Nephron (organoid): ENCODE results near the gene MGMT.

Experiments used
- H3K27ac Mint-ChIP-seq, 3 experiments: 2 replicates each; pipeline ENCODE4 v1.8.0; 2020; ENCODE audit warnings: mixed read lengths in 3 of 3, mild to moderate bottlenecking in 2 of 3, moderate library complexity in 1 of 3
- H3K27me3 Mint-ChIP-seq: 2 replicates; pipeline ENCODE4 v1.8.0; 2021; ENCODE audit warnings: low read depth, mild to moderate bottlenecking, moderate library complexity, mixed read lengths
- H3K36me3 Mint-ChIP-seq: 2 replicates; pipeline ENCODE4 v1.8.0; 2020; ENCODE audit warnings: low read depth, mixed read lengths
- H3K4me1 Mint-ChIP-seq: 2 replicates; pipeline ENCODE4 v1.8.0; 2020; ENCODE audit warnings: mixed read lengths
- H3K4me3 Mint-ChIP-seq, 3 experiments: 2 replicates each; pipeline ENCODE4 v1.8.0; 2020; ENCODE audit warnings: mild to moderate bottlenecking in 3 of 3, mixed read lengths in 3 of 3, moderate library complexity in 2 of 3
- H3K9me3 Mint-ChIP-seq: 2 replicates; pipeline ENCODE4 v1.8.0; 2020; ENCODE audit warnings: mixed read lengths
- CTCF ChIP-seq, 3 experiments: fragments of 200-600 bp; sonication (generic); IDR thresholded peaks; one replicate each; pipeline ENCODE4 v1.5.0; 2021; ENCODE audit warnings: antibody characterized with exemption in 3 of 3; ENCODE audit not compliant: unreplicated experiment in 3 of 3

MGMT gene

GRCh38 chr10:129709101-129709500, 242.1 kb downstream of the MGMT start:
- TF ChIP-seq CTCF (IDR thresholded peaks at IDR 0.05; ENCODE audit: unreplicated experiment in 3 of 3), result no peak
- no peaks in the 10 kb centered on the region for H3K9me3 Mint-ChIP-seq
- H3K36me3 Mint-ChIP-seq, result peaks cover 6% of the 10 kb centered on the region
- H3K27ac Mint-ChIP-seq, result no peak overlapping the region
- H3K4me1 Mint-ChIP-seq, result peaks cover 17% of the 10 kb centered on the region
- no peak overlapping the region for H3K4me3 Mint-ChIP-seq
- H3K27me3 Mint-ChIP-seq, result peaks cover 29% of the 10 kb centered on the region

GRCh38 chr10:129709627-129710509, 242.8 kb downstream of the MGMT start:
- Mint-ChIP-seq H3K27ac (no peak overlapping the region), H3K9me3 (no peaks in the 10 kb centered on the region), H3K27me3 (peaks cover 26% of the 10 kb centered on the region), H3K36me3 (peaks cover 6% of the 10 kb centered on the region), H3K4me1 (peaks cover 15% of the 10 kb centered on the region), H3K4me3 (no peak overlapping the region)
- no peak for TF ChIP-seq CTCF (IDR thresholded peaks at IDR 0.05; ENCODE audit: unreplicated experiment in 3 of 3)

- no peaks in the 10 kb centered on the region for H3K9me3 Mint-ChIP-seq
- peaks cover 15% of the 10 kb centered on the region for H3K4me1 Mint-ChIP-seq
- peaks cover 6% of the 10 kb centered on the region for H3K36me3 Mint-ChIP-seq
- H3K27ac Mint-ChIP-seq, result no peak overlapping the region
- H3K27me3 Mint-ChIP-seq, result peaks cover 24% of the 10 kb centered on the region
- H3K4me3 Mint-ChIP-seq, result no peak overlapping the region
- no peak for TF ChIP-seq CTCF (IDR thresholded peaks at IDR 0.05; ENCODE audit: unreplicated experiment in 3 of 3)
Measured at GRCh38 chr10:129710510-129710847, 243.4 kb downstream of the MGMT start.

- peaks cover 15% of the 10 kb centered on the region for H3K4me1 Mint-ChIP-seq
- peaks cover 16% of the 10 kb centered on the region for H3K27me3 Mint-ChIP-seq
- TF ChIP-seq CTCF (IDR thresholded peaks at IDR 0.05; ENCODE audit: unreplicated experiment in 3 of 3), result no peak
- no peak overlapping the region for H3K27ac Mint-ChIP-seq
- H3K36me3 Mint-ChIP-seq, result peaks cover 6% of the 10 kb centered on the region
- H3K4me3 Mint-ChIP-seq, result no peak overlapping the region
- H3K9me3 Mint-ChIP-seq, result no peaks in the 10 kb centered on the region
Measured at GRCh38 chr10:129711291-129711690, 244.2 kb downstream of the MGMT start.

- H3K4me1 Mint-ChIP-seq, result peaks cover 15% of the 10 kb centered on the region
- peaks cover 12% of the 10 kb centered on the region for H3K27me3 Mint-ChIP-seq
- peaks cover 6% of the 10 kb centered on the region for H3K36me3 Mint-ChIP-seq
- no peaks in the 10 kb centered on the region for H3K9me3 Mint-ChIP-seq
- TF ChIP-seq CTCF (IDR thresholded peaks at IDR 0.05; ENCODE audit: unreplicated experiment in 3 of 3), result no peak
- no peak overlapping the region for H3K4me3 Mint-ChIP-seq
- no peak overlapping the region for H3K27ac Mint-ChIP-seq
Measured at GRCh38 chr10:129712000-129712399, 245.0 kb downstream of the MGMT start.
